Panc1 (cell line): ENCODE data around the gene CMKLR1. TPM values are rescaled to one million over a fixed set of nuclear protein-coding genes. Genes with fewer than 3 reads are reported as not detected.

Experiments
- ATAC-seq: fragments of 200-7000 bp; cut with Tn5 transposase; 2 replicates; pipeline ENCODE4 v1.9.1; 2020; ENCODE audit warnings: mild to moderate bottlenecking, moderate library complexity
- BruUV-seq: library from RNA; stranded (reverse); fragments of 400-500 nt; replicated peaks from 2 replicates; lab custom pipeline; 2021; lab: Mats Ljungman, UMichigan
- CTCF ChIA-PET: fragments of 300-600 bp; sonication (Branson Sonifier 250); formaldehyde crosslinking; loops from one replicate; lab custom pipeline; 2022; ENCODE audit warnings: antibody characterized with exemption; lab: Charles Lee
- POLR2A ChIA-PET: fragments of 300-600 bp; sonication (Branson Sonifier 250); formaldehyde crosslinking; loops from one replicate; lab custom pipeline; 2022; ENCODE audit warnings: antibody characterized with exemption; lab: Charles Lee
- DNase-seq: peaks from one replicate; pipeline ENCODE4 v3.0.0-alpha.2; 2010; ENCODE audit warnings: low read depth, low spot score
- H3K27ac ChIP-seq: 2 replicates; pipeline ENCODE4 v1.5.1; 2011; ENCODE audit warnings: mild to moderate bottlenecking, low read length, inconsistent platforms
- H3K27me3 ChIP-seq: fragments of 200-500 bp; sonication (Bioruptor generic); 2 replicates; pipeline ENCODE4 v1.6.0; 2014; ENCODE audit warnings: low read length, inconsistent platforms; ENCODE audit not compliant: control insufficient read depth, insufficient read depth
- H3K36me3 ChIP-seq: fragments of 200-500 bp; sonication (Bioruptor generic); 2 replicates; pipeline ENCODE4 v1.5.1; 2014; ENCODE audit warnings: inconsistent platforms, mild to moderate bottlenecking, low read length, moderate library complexity; ENCODE audit not compliant: control insufficient read depth, insufficient read depth
- H3K4me1 ChIP-seq: 2 replicates; pipeline ENCODE4 v1.5.1; 2011; ENCODE audit warnings: inconsistent platforms, mild to moderate bottlenecking, low read length, moderate library complexity; ENCODE audit not compliant: control insufficient read depth, insufficient read depth
- H3K4me3 ChIP-seq, 2 experiments: 2 replicates each; pipeline ENCODE4 v1.5.1; 2011 to 2012; ENCODE audit warnings: low read depth in 2 of 2, low read length in 2 of 2, mild to moderate bottlenecking in 2 of 2, inconsistent platforms in 1 of 2, moderate library complexity in 1 of 2
- H3K9me3 ChIP-seq: fragments of 200-500 bp; sonication (Bioruptor generic); 2 replicates; pipeline ENCODE4 v1.5.1; 2014; ENCODE audit warnings: low read depth, mild to moderate bottlenecking, inconsistent platforms, low read length, moderate library complexity; ENCODE audit not compliant: control insufficient read depth, insufficient read depth
- POLR2AphosphoS5 ChIP-seq: IDR thresholded peaks from 2 replicates; pipeline ENCODE4 v1.6.1; 2012; ENCODE audit warnings: mild to moderate bottlenecking, low read depth, low read length, moderate library complexity
- REST ChIP-seq, 2 experiments: IDR thresholded peaks; 2 replicates each; pipeline ENCODE4 v1.6.1; 2011 to 2012; ENCODE audit warnings: low read depth in 2 of 2, control low read depth in 1 of 2, low read length in 1 of 2, mild to moderate bottlenecking in 1 of 2, moderate library complexity in 1 of 2; ENCODE audit not compliant: insufficient read depth in 1 of 2
- SIN3A ChIP-seq: IDR thresholded peaks from 2 replicates; pipeline ENCODE4 v1.6.1; 2012; ENCODE audit warnings: low read depth, mild to moderate bottlenecking, low read length, moderate library complexity, borderline replicate concordance; ENCODE audit not compliant: insufficient read depth
- TCF7L2 ChIP-seq: IDR thresholded peaks from 2 replicates; pipeline ENCODE4 v1.6.1; 2011; ENCODE audit warnings: mild to moderate bottlenecking, low read depth, low read length, inconsistent platforms
- in situ Hi-C: cut with HindIII; loops from 2 replicates; pipeline ENCODE4 v1.10.0; 2016; ENCODE audit warnings: low sequenced_read_pairs, low pct_unique_long_range_greater_than_20kb
- intact Hi-C: fragments of 100-400 bp; cut with micrococcal nuclease; formaldehyde crosslinking; loops from one replicate; pipeline ENCODE4 v1.10.0; 2022; ENCODE audit not compliant: unreplicated experiment
- total RNA-seq: library from RNA; stranded (reverse); gene quantifications from one replicate; pipeline ENCODE4 v1.2.1, GENCODE V29; 2021; ENCODE audit not compliant: unreplicated experiment
- TF ChIP-seq, protein P1 (sequence below): fragments of 450-650 bp; IDR thresholded peaks from 2 replicates; pipeline ENCODE4 v1.5.1; 2017; ENCODE audit warnings: mild to moderate bottlenecking

Gene CMKLR1
- total RNA-seq, 1 experiment from 2014 or later, result 0.03 TPM

- no peak for ATAC-seq
- ChIA-PET CTCF (no interaction called here), POLR2A (no interaction called here)
- no peaks in the 10 kb centered on the region for H3K4me1 ChIP-seq
- intact Hi-C loops (no loop called here), in situ Hi-C loops (no loop called here)
- H3K27me3 ChIP-seq, result no peaks in the 10 kb centered on the region
- no peak overlapping the region for H3K27ac ChIP-seq
- no TSS peak for BruUV-seq
- H3K4me3 ChIP-seq, result no peak overlapping the region
- H3K36me3 ChIP-seq, result no peaks in the 10 kb centered on the region
- H3K9me3 ChIP-seq, result no peaks in the 10 kb centered on the region
- DNase-seq, result no peak
- no peak for TF ChIP-seq TCF7L2
- TF ChIP-seq, protein P1, sequence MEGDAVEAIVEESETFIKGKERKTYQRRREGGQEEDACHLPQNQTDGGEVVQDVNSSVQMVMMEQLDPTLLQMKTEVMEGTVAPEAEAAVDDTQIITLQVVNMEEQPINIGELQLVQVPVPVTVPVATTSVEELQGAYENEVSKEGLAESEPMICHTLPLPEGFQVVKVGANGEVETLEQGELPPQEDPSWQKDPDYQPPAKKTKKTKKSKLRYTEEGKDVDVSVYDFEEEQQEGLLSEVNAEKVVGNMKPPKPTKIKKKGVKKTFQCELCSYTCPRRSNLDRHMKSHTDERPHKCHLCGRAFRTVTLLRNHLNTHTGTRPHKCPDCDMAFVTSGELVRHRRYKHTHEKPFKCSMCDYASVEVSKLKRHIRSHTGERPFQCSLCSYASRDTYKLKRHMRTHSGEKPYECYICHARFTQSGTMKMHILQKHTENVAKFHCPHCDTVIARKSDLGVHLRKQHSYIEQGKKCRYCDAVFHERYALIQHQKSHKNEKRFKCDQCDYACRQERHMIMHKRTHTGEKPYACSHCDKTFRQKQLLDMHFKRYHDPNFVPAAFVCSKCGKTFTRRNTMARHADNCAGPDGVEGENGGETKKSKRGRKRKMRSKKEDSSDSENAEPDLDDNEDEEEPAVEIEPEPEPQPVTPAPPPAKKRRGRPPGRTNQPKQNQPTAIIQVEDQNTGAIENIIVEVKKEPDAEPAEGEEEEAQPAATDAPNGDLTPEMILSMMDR, result no peak
- no peak for TF ChIP-seq POLR2AphosphoS5
- TF ChIP-seq REST (IDR thresholded peaks at IDR 0.05; ENCODE audit: insufficient read depth in 1 of 2, low read depth in 2 of 2, low read length in 1 of 2), result no peak
- TF ChIP-seq SIN3A, result no peak
These were observed 36.5 kb downstream of the CMKLR1 start for GRCh38 chr12:108302403-108303311.

- H3K36me3 ChIP-seq, result no peaks in the 10 kb centered on the region
- no peaks in the 10 kb centered on the region for H3K9me3 ChIP-seq
- TF ChIP-seq TCF7L2 (no peak), REST (IDR thresholded peaks at IDR 0.05; ENCODE audit: insufficient read depth in 1 of 2, low read depth in 2 of 2, low read length in 1 of 2) (no peak), POLR2AphosphoS5 (no peak), SIN3A (no peak)
- TF ChIP-seq, protein P1, result no peak
- DNase-seq, result no peak
- in situ Hi-C loops, result no loop called here
- ChIA-PET POLR2A (no interaction called here), CTCF (no interaction called here)
- no peak overlapping the region for H3K4me3 ChIP-seq
- H3K27ac ChIP-seq, result no peak overlapping the region
- intact Hi-C loops, result no loop called here
- H3K4me1 ChIP-seq, result no peaks in the 10 kb centered on the region
- H3K27me3 ChIP-seq, result no peaks in the 10 kb centered on the region
- no peak for ATAC-seq
- no TSS peak for BruUV-seq
These were observed 37.1 kb downstream of the CMKLR1 start for GRCh38 chr12:108302016-108302402.
